Fibroblast of lung (primary cell): ENCODE data around the gene C19orf33. TPM values are rescaled to one million over a fixed set of nuclear protein-coding genes. Genes with fewer than 3 reads are reported as not detected.

Experiments
- DNase-seq, 2 donors: peaks; one replicate each; pipeline versions ENCODE4 v3.0.0 to v3.0.0-alpha.2; 2010; ENCODE audit warnings: low read depth in 2 of 2
- H2AFZ ChIP-seq: 2 replicates; pipeline ENCODE4 v1.5.1; 2012; ENCODE audit warnings: low read length, control low read depth, inconsistent platforms
- H3K27ac ChIP-seq: 2 replicates; pipeline ENCODE4 v1.5.1; 2011; ENCODE audit warnings: low read length, control low read depth; ENCODE audit not compliant: insufficient read depth
- H3K27me3 ChIP-seq: 2 replicates; pipeline ENCODE4 v1.5.1; 2011; ENCODE audit warnings: mild to moderate bottlenecking, low read length; ENCODE audit not compliant: control insufficient read depth, insufficient read depth
- H3K36me3 ChIP-seq: 2 replicates; pipeline ENCODE4 v1.5.1; 2011; ENCODE audit warnings: low read length; ENCODE audit not compliant: control insufficient read depth, insufficient read depth
- H3K4me1 ChIP-seq: 2 replicates; pipeline ENCODE4 v1.5.1; 2011; ENCODE audit warnings: low read length; ENCODE audit not compliant: control insufficient read depth, insufficient read depth; ENCODE audit errors: extremely low read depth
- H3K4me2 ChIP-seq: 2 replicates; pipeline ENCODE4 v1.5.1; 2011; ENCODE audit warnings: low read length, control low read depth; ENCODE audit not compliant: insufficient read depth; ENCODE audit errors: extremely low read depth
- H3K4me3 ChIP-seq, 4 experiments: fragments of 200-600 bp in 1 of 4; sonication (generic) in 1 of 4; replicated peaks in 1 of 4; 2 replicates each; pipeline ENCODE4 v1.5.1; 2011 to 2016; ENCODE audit warnings: low read length in 4 of 4, low read depth in 3 of 4, mild to moderate bottlenecking in 3 of 4, control low read depth in 2 of 4, inconsistent platforms in 1 of 4, mixed read lengths in 1 of 4; ENCODE audit not compliant: insufficient read depth in 1 of 4; ENCODE audit errors: control extremely low read depth in 1 of 4
- H3K79me2 ChIP-seq: 2 replicates; pipeline ENCODE4 v1.5.1; 2012; ENCODE audit warnings: mild to moderate bottlenecking, low read length, inconsistent platforms; ENCODE audit not compliant: control insufficient read depth, insufficient read depth
- H3K9ac ChIP-seq: 2 replicates; pipeline ENCODE4 v1.5.1; 2011; ENCODE audit warnings: mild to moderate bottlenecking, low read length, control low read depth; ENCODE audit not compliant: insufficient read depth
- H3K9me3 ChIP-seq: 2 replicates; pipeline ENCODE4 v1.5.1; 2012; ENCODE audit warnings: low read depth, low read length; ENCODE audit not compliant: control insufficient read depth, insufficient read depth
- H4K20me1 ChIP-seq: 2 replicates; pipeline ENCODE4 v1.5.1; 2011; ENCODE audit warnings: low read length; ENCODE audit not compliant: control insufficient read depth, insufficient read depth; ENCODE audit errors: extremely low read depth
- EZH2 ChIP-seq: IDR thresholded peaks from 2 replicates; pipeline ENCODE4 v1.5.1; 2012; ENCODE audit warnings: low read length, control low read depth, mild to moderate bottlenecking; ENCODE audit errors: missing control alignments
- polyA plus RNA-seq, 2 donors: library from polyadenylated mRNA; depleted of rRNA in 1 of 2; stranded (reverse) in 1 of 2; unstranded in 1 of 2; fragments of >200 nt; gene quantifications; 2 replicates each; pipeline ENCODE4 v1.2.1, GENCODE V29; 2011 to 2012; ENCODE audit warnings: missing spikeins in 1 of 2
- total RNA-seq: library from RNA; depleted of rRNA; stranded (reverse); fragments of >200 nt; gene quantifications from 2 replicates; pipeline ENCODE4 v1.2.1, GENCODE V29; 2014
- TF ChIP-seq, protein P1 (sequence below), 2 donors: IDR thresholded peaks in 1 of 2; conservative IDR thresholded peaks in 1 of 2; 1 replicate in 1 of 2; 2 replicates in 1 of 2; pipeline ENCODE4 v1.5.1; 2011 to 2012; ENCODE audit warnings: low read length in 2 of 2, control low read depth in 1 of 2, inconsistent platforms in 1 of 2, low read depth in 1 of 2, mild to moderate bottlenecking in 1 of 2

The C19orf33 gene
- total and polyA plus RNA-seq, 2 donors (not counting 1 experiment from before 2014, with no cell fraction given): not detected

- DNase-seq: no peak
- Histone ChIP-seq H3K4me1 (peaks cover 3% of the 10 kb centered on the region), H3K79me2 (peaks cover 3% of the 10 kb centered on the region), H3K4me3 (no peak overlapping the region), H3K27me3 (no peaks in the 10 kb centered on the region), H3K9me3 (no peaks in the 10 kb centered on the region), H3K9ac (no peak overlapping the region), H2AFZ (no peak overlapping the region), H3K4me2 (no peak overlapping the region), H3K27ac (no peak overlapping the region), H3K36me3 (peaks cover 21% of the 10 kb centered on the region), H4K20me1 (no peaks in the 10 kb centered on the region)
- TF ChIP-seq, protein P1, sequence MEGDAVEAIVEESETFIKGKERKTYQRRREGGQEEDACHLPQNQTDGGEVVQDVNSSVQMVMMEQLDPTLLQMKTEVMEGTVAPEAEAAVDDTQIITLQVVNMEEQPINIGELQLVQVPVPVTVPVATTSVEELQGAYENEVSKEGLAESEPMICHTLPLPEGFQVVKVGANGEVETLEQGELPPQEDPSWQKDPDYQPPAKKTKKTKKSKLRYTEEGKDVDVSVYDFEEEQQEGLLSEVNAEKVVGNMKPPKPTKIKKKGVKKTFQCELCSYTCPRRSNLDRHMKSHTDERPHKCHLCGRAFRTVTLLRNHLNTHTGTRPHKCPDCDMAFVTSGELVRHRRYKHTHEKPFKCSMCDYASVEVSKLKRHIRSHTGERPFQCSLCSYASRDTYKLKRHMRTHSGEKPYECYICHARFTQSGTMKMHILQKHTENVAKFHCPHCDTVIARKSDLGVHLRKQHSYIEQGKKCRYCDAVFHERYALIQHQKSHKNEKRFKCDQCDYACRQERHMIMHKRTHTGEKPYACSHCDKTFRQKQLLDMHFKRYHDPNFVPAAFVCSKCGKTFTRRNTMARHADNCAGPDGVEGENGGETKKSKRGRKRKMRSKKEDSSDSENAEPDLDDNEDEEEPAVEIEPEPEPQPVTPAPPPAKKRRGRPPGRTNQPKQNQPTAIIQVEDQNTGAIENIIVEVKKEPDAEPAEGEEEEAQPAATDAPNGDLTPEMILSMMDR (conservative IDR thresholded peaks at IDR 0.05 in 1 of 2, IDR thresholded peaks at IDR 0.05 in 1 of 2; ENCODE audit: low read depth in 1 of 2, low read length in 2 of 2): no peak
- no peak for TF ChIP-seq EZH2
Measured at GRCh38 chr19:38306236-38306635, 2.2 kb downstream of the C19orf33 start.

DNA sequence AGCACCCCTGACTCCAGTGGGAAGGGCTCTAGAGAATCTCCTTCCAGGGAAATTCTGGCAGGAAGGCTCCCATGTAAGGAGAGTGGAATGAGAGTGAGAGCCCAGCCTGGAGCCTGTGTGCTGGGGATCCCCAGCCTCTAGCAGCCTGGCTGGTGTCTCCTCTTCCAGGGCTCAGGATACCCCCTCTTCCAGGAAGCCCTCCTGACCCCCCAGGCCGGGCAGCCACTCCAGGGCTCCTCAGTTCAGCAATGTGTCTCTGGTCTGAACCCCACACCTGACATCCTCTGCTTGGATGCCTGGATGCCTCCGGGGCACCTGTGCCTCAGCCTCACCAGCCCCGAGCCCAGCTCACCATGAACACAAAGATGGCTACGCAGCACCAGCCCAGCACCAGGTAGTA is 3.0 kb downstream of the C19orf33 start:
- H3K4me2 ChIP-seq: no peak overlapping the region
- no peaks in the 10 kb centered on the region for H3K9me3 ChIP-seq
- H3K36me3 ChIP-seq: peaks cover 21% of the 10 kb centered on the region
- H3K27me3 ChIP-seq: no peaks in the 10 kb centered on the region
- H3K4me1 ChIP-seq: no peaks in the 10 kb centered on the region
- H3K9ac ChIP-seq: no peak overlapping the region
- peaks cover 5% of the 10 kb centered on the region for H3K79me2 ChIP-seq
- no peak overlapping the region for H3K4me3 ChIP-seq
- TF ChIP-seq EZH2: no peak
- TF ChIP-seq, protein P1 (conservative IDR thresholded peaks at IDR 0.05 in 1 of 2, IDR thresholded peaks at IDR 0.05 in 1 of 2; ENCODE audit: low read depth in 1 of 2, low read length in 2 of 2): no peak
- DNase-seq: no peak
- H2AFZ ChIP-seq: no peak overlapping the region
- no peaks in the 10 kb centered on the region for H4K20me1 ChIP-seq
- no peak overlapping the region for H3K27ac ChIP-seq

- Histone ChIP-seq H3K4me1 (no peaks in the 10 kb centered on the region), H3K36me3 (peaks cover 21% of the 10 kb centered on the region), H3K9me3 (no peaks in the 10 kb centered on the region), H3K79me2 (peaks cover 9% of the 10 kb centered on the region), H3K27ac (no peak overlapping the region), H3K27me3 (no peaks in the 10 kb centered on the region), H3K4me3 (no peak overlapping the region), H2AFZ (no peak overlapping the region), H4K20me1 (no peaks in the 10 kb centered on the region), H3K4me2 (no peak overlapping the region), H3K9ac (no peak overlapping the region)
- DNase-seq: no peak
- no peak for TF ChIP-seq EZH2
- TF ChIP-seq, protein P1 (conservative IDR thresholded peaks at IDR 0.05 in 1 of 2, IDR thresholded peaks at IDR 0.05 in 1 of 2; ENCODE audit: low read depth in 1 of 2, low read length in 2 of 2): no peak
Measured at GRCh38 chr19:38307597-38307996, 3.5 kb downstream of the C19orf33 start.
